Measurements from ENCODE around the gene SGMS2. TPM values are rescaled to one million over a fixed set of nuclear protein-coding genes. Genes with fewer than 3 reads are reported as not detected.

The SGMS2 gene
- total and polyA plus RNA-seq, 2 of the 13 experiments (the other 11 are each of a cell fraction or from before 2014, with no cell fraction given), result 1.2 to 1.7 TPM

DNA sequence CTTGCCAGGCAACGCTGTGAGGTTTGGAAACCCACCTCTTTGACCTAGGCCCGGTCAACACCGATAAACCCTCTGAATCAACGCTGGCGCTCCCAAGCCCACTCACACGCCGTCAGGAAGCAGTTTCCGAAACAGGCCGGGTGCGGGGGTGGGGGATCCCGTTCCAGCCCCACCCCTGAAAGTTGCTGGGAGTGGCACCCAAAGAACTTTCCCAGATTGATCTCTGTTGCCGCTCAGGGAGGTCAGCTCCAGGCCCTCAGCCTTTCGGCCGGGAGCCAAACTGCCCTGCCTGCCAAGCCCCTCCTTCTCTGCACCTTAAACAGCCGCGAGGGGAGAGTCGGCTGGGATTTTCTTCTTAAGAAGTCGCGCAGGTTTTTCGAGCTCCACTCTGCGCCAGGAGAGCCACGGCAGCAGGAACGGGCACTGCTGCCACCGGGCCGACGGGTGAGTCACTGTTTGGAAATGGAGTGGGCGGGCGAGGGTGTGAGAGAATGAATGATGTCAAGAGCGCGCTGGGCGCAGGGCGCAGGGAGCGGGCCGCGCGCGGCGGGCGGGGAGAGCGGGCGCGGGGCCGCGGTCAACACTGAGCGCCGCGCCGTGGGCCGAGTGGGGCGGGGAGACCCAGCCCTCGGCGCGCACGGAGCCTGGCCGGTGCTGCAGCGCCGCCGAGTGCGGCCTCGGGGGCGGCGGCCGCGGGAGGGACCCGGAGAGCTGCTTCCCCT, at the start of gene SGMS2 (continued):
- no peak for TF ChIP-seq ZBTB40 (IDR thresholded peaks at IDR 0.05)
- no peak for TF ChIP-seq ZBTB40 (CRISPR knock-in tag; IDR thresholded peaks at IDR 0.05)
- TF ChIP-seq ZNF749 (CRISPR knock-in tag; IDR thresholded peaks at IDR 0.05; ENCODE audit: borderline replicate concordance), result no peak
- no peak for TF ChIP-seq CREB3 (CRISPR knock-in tag; IDR thresholded peaks at IDR 0.05)
- no peak for TF ChIP-seq SETDB1 (CRISPR knock-in tag; IDR thresholded peaks at IDR 0.05; ENCODE audit: borderline replicate concordance)
- TF ChIP-seq ZNF142 (CRISPR knock-in tag; IDR thresholded peaks at IDR 0.05), result peak; percentile 63; the same call in 1 of the 2 replicates
- TF ChIP-seq, protein P1, sequence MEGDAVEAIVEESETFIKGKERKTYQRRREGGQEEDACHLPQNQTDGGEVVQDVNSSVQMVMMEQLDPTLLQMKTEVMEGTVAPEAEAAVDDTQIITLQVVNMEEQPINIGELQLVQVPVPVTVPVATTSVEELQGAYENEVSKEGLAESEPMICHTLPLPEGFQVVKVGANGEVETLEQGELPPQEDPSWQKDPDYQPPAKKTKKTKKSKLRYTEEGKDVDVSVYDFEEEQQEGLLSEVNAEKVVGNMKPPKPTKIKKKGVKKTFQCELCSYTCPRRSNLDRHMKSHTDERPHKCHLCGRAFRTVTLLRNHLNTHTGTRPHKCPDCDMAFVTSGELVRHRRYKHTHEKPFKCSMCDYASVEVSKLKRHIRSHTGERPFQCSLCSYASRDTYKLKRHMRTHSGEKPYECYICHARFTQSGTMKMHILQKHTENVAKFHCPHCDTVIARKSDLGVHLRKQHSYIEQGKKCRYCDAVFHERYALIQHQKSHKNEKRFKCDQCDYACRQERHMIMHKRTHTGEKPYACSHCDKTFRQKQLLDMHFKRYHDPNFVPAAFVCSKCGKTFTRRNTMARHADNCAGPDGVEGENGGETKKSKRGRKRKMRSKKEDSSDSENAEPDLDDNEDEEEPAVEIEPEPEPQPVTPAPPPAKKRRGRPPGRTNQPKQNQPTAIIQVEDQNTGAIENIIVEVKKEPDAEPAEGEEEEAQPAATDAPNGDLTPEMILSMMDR (CRISPR knock-in tag; IDR thresholded peaks at IDR 0.05), result 0 out of 2 replicates have a peak, but pooled peaks have one; percentile 4
- TF ChIP-seq, protein P2, sequence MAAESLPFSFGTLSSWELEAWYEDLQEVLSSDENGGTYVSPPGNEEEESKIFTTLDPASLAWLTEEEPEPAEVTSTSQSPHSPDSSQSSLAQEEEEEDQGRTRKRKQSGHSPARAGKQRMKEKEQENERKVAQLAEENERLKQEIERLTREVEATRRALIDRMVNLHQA (CRISPR knock-in tag; IDR thresholded peaks at IDR 0.05), result no peak
- TF ChIP-seq ZNF629 (CRISPR knock-in tag; conservative IDR thresholded peaks at IDR 0.05), result no peak
- peak; percentile 48; the same call in 1 of the 2 replicates for TF ChIP-seq HOXA3 (CRISPR knock-in tag; IDR thresholded peaks at IDR 0.05)
